Tibial nerve (tissue), 4 donors: ENCODE data around the gene MOGAT2. TPM values are rescaled to one million over a fixed set of nuclear protein-coding genes. Genes with fewer than 3 reads are reported as not detected.

Experiments
- DNase-seq, 2 donors: peaks; one replicate each; pipeline ENCODE4 v3.0.0-alpha.2; 2019; ENCODE audit warnings: low spot score in 2 of 2
- H3K27ac ChIP-seq, 4 donors: fragments of 200-600 bp; sonication (generic) in 3 of 4; one replicate each; pipeline ENCODE4 v1.5.1; 2017 to 2019; ENCODE audit warnings: mild to moderate bottlenecking in 1 of 4
- H3K27me3 ChIP-seq, 2 donors: fragments of 200-600 bp; sonication (generic) in 1 of 2; one replicate each; pipeline versions ENCODE4 v1.5.1 to v1.6.0; 2017 to 2019
- H3K36me3 ChIP-seq, 3 donors: fragments of 200-600 bp; sonication (generic); one replicate each; pipeline ENCODE4 v1.5.1; 2018 to 2019
- H3K4me1 ChIP-seq, 4 donors: fragments of 200-600 bp; sonication (generic) in 3 of 4; one replicate each; pipeline ENCODE4 v1.5.1; 2017 to 2019
- H3K4me3 ChIP-seq, 4 donors: fragments of 200-600 bp; sonication (generic) in 3 of 4; one replicate each; pipeline ENCODE4 v1.5.1; 2017 to 2019; ENCODE audit warnings: mild to moderate bottlenecking in 1 of 4, moderate library complexity in 1 of 4
- H3K9me3 ChIP-seq, 4 donors: fragments of 200-600 bp; sonication (generic) in 3 of 4; one replicate each; pipeline ENCODE4 v1.5.1; 2017 to 2019
- EP300 ChIP-seq, 2 donors: sonication (generic); formaldehyde crosslinking; IDR thresholded peaks; one replicate each; pipeline ENCODE4 v1.6.1; 2017; ENCODE audit warnings: antibody characterized with exemption in 2 of 2, mild to moderate bottlenecking in 1 of 2
- POLR2A ChIP-seq, 2 donors: fragments of 450-650 bp; IDR thresholded peaks; one replicate each; pipeline ENCODE4 v1.6.1; 2017; ENCODE audit warnings: antibody characterized with exemption in 2 of 2, mild to moderate bottlenecking in 2 of 2, moderate library complexity in 2 of 2
- WGBS, 2 donors: methylation state at CpG; one replicate each; pipeline ENCODE4 v1.1.5; 2018; 5-methylcytosine and 5-hydroxymethylcytosine counted together
- total RNA-seq, 4 donors: library from RNA; depleted of rRNA; stranded (reverse); fragments of >200 nt; gene quantifications; one replicate each; pipeline ENCODE4 v1.1.0, GENCODE V29; 2016
- TF ChIP-seq, protein P1 (sequence below), 5 experiments: fragments of 200-600 bp in 3 of 5; fragments of 450-650 bp in 2 of 5; sonication (generic) in 3 of 5; IDR thresholded peaks; one replicate each; pipeline ENCODE4 v1.5.1; 2016 to 2019; ENCODE audit warnings: antibody characterized with exemption in 5 of 5, mild to moderate bottlenecking in 3 of 5, moderate library complexity in 2 of 5

The MOGAT2 gene
- total RNA-seq, 4 donors from 2014 or later, result not detected

DNA sequence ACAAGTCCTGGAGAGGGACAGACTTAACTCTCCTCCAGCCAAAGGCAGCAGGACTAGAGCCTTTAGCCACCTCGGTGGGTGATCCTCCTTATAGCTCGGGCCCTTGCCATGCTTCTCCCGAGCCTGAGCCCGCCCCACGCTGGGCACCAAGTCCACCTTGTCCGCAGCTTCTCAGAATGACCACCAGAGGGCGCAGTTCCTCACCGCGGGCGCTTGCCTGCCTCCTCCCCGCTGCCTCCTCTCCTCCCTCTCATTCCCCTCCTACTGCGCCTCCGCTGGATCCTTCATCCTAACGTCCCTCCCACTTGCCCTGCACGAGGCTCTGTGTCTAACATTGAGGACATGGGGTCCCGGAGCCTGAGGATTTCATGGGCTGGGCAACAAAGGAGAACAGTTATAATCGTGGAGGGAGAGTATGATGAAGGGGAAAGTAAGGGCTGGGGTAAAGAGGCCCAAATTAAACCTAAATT is 11.3 kb upstream of the MOGAT2 start:
- H3K27me3 ChIP-seq, result no peaks in the 10 kb centered on the region

DNA sequence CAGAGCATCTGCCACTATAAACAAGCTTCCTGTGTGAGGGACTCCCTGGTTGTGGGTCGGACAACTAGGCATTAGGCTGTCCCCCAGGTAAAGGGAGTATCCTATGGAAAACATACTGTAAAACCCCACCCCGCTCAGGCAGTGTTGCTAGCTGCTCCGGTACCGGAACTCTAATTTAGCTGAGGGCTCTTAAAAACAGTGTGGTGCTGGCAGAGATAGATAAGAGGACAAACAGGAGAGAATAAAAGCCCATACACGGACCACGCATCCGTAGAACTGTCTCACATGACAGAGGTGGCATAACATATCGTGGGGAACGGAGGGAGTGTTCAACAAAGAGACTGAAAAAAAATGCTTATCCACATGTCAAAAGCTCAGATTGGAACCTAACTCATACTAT is 3.4 kb upstream of the MOGAT2 start:
- TF ChIP-seq, protein P1, sequence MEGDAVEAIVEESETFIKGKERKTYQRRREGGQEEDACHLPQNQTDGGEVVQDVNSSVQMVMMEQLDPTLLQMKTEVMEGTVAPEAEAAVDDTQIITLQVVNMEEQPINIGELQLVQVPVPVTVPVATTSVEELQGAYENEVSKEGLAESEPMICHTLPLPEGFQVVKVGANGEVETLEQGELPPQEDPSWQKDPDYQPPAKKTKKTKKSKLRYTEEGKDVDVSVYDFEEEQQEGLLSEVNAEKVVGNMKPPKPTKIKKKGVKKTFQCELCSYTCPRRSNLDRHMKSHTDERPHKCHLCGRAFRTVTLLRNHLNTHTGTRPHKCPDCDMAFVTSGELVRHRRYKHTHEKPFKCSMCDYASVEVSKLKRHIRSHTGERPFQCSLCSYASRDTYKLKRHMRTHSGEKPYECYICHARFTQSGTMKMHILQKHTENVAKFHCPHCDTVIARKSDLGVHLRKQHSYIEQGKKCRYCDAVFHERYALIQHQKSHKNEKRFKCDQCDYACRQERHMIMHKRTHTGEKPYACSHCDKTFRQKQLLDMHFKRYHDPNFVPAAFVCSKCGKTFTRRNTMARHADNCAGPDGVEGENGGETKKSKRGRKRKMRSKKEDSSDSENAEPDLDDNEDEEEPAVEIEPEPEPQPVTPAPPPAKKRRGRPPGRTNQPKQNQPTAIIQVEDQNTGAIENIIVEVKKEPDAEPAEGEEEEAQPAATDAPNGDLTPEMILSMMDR (IDR thresholded peaks at IDR 0.05), result no peak
- TF ChIP-seq POLR2A (IDR thresholded peaks at IDR 0.05) (no peak), EP300 (IDR thresholded peaks at IDR 0.05) (no peak)
- Histone ChIP-seq H3K27ac (no peak overlapping the region), H3K4me1 (no peaks in the 10 kb centered on the region), H3K27me3 (no peaks in the 10 kb centered on the region), H3K9me3 (no peaks in the 10 kb centered on the region), H3K36me3 (no peaks in the 10 kb centered on the region), H3K4me3 (no peak overlapping the region)
- WGBS, 2 donors, result 69 to 87% methylated on average over 9 of the region's 9 CpGs
- DNase-seq, result no peak

More for the DNA sequence above, 11.3 kb upstream of the MOGAT2 start:
- Histone ChIP-seq H3K36me3 (no peaks in the 10 kb centered on the region), H3K4me3 (no peak overlapping the region), H3K27ac (no peak overlapping the region), H3K9me3 (no peaks in the 10 kb centered on the region), H3K4me1 (peaks cover 0 to 8% (median 0%) of the 10 kb centered on the region in 4 donors)
- TF ChIP-seq, protein P1 (IDR thresholded peaks at IDR 0.05), result peak; percentile 82 to 94 (median 90)
- TF ChIP-seq POLR2A (IDR thresholded peaks at IDR 0.05), result no peak
- DNase-seq, result no peak
- WGBS, 2 donors, result 3 to 5% methylated on average over 17 of the region's 17 CpGs

- Histone ChIP-seq H3K27ac (no peak overlapping the region), H3K4me1 (no peaks in the 10 kb centered on the region), H3K4me3 (no peak overlapping the region), H3K36me3 (no peaks in the 10 kb centered on the region), H3K9me3 (no peaks in the 10 kb centered on the region), H3K27me3 (no peaks in the 10 kb centered on the region)
- 69 to 82% methylated on average over 2 of the region's 2 CpGs for WGBS, 2 donors
- no peak for DNase-seq
- TF ChIP-seq, protein P1 (IDR thresholded peaks at IDR 0.05), result no peak
- TF ChIP-seq EP300 (IDR thresholded peaks at IDR 0.05) (no peak), POLR2A (IDR thresholded peaks at IDR 0.05) (no peak)
Observed at GRCh38 chr11:75715688-75716087, 1.9 kb upstream of the MOGAT2 start.

DNA sequence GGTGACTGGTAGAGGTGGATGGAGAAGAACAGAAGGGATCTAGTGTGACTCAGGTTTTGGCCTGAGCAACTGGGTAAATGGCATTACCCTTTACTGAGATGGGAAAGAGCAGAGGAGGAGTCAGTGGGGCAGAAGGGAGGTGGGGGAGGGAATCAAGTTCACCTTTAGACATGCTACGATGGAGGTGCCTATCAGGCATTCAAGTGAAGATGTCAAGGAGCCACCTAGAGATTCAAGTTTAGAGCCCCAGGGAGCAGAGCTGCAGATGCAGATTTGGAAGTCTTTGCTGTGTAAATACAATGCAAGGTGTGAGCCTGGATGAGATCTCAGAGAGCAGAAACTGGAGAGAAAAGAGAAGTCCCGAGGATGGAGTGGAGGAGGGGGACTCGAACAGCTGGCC is 979 bp upstream of the MOGAT2 start:
- WGBS, 2 donors, result 62 to 68% methylated on average over 3 of the region's 3 CpGs
- DNase-seq, result no peak
- Histone ChIP-seq H3K4me1 (no peaks in the 10 kb centered on the region), H3K9me3 (no peaks in the 10 kb centered on the region), H3K27ac (no peak overlapping the region), H3K27me3 (no peaks in the 10 kb centered on the region), H3K36me3 (no peaks in the 10 kb centered on the region), H3K4me3 (no peak overlapping the region)
- TF ChIP-seq, protein P1 (IDR thresholded peaks at IDR 0.05), result no peak

- WGBS, 2 donors, result 48 to 66% methylated on average over 7 of the region's 7 CpGs
- H3K27me3 ChIP-seq, result no peaks in the 10 kb centered on the region
- no peaks in the 10 kb centered on the region for H3K36me3 ChIP-seq
- H3K27ac ChIP-seq, result peak overlapping the region in 1 of 4 donors; percentile 67
- no peak overlapping the region for H3K4me3 ChIP-seq
- H3K4me1 ChIP-seq, result no peaks in the 10 kb centered on the region
- H3K9me3 ChIP-seq, result no peaks in the 10 kb centered on the region
- no peak for DNase-seq
- TF ChIP-seq, protein P1 (IDR thresholded peaks at IDR 0.05), result no peak
- no peak for TF ChIP-seq EP300 (IDR thresholded peaks at IDR 0.05)
- TF ChIP-seq POLR2A (IDR thresholded peaks at IDR 0.05), result no peak
Observed at GRCh38 chr11:75718419-75719339, 1.0 kb downstream of the MOGAT2 start.
